ENCODE measurements around the gene PTPRN2.

DNA sequence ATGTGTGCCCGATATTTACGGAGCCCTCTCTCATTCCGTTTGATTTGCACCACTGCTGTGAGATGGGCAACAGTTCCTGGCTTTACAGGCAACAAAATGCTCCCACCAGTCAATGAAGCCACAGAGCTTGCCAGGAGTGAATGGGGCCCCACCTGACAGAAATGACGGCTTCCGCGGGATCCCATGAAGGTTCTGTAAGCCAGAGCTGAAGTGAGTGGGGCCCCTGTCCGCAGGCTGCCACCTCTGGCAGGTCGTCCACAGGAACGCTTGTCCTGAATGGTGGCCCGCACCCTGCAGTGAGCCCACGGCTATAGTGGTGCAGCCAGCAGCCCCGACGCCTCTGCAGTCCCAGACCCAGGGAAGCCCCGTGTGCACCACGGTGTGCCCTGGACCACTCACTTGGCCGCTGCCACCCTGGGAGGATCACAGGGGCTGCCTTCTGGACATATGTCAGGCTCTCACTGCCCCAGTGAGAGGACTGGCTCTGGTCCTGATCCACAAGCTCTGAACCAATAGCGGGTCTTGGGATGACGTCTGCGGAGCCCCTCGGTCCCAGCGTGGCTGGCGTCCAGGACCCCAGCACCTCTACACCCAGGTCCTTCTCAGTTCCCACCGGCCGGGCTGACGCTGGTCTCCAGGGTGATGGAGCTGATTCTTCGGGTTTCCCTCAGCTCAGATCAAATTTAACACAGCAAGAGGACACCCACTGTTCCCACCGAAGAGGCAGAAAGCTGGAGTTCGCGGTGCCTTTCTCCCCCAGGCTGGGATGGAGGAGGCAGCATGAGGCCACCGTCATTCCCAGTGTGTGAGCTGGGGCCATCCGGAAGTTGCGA is 738.9 kb downstream of the PTPRN2 start:
- TF ChIP-seq CTCF (conservative IDR thresholded peaks at IDR 0.05) (no peak), EZH2 (IDR thresholded peaks at IDR 0.05; ENCODE audit: low read depth) (peak; percentile 62; the same call in 1 of the 2 replicates)

All from PC-9 (cell line).